Natural killer cell (primary cell): ENCODE measurements around the gene GSK3A. TPM values are rescaled to one million over a fixed set of nuclear protein-coding genes. Genes with fewer than 3 reads are reported as not detected.

Experiments used
- ATAC-seq, 3 donors: fragments of 150-1000 bp in 2 of 3; fragments of 200-7000 bp in 1 of 3; cut with Tn5 transposase; 1 replicate in 1 of 3; 2 replicates in 2 of 3; pipeline ENCODE4 v1.10.0; 2021; ENCODE audit warnings: mild to moderate bottlenecking in 2 of 3, moderate library complexity in 2 of 3
- DNase-seq, 2 donors: peaks; one replicate each; pipeline versions ENCODE4 v3.0.0 to v3.0.0-alpha.2; 2013 to 2021; ENCODE audit warnings: mixed read lengths in 1 of 2
- H3K27ac ChIP-seq: one replicate; pipeline ENCODE4 v1.5.1; 2013; ENCODE audit warnings: mild to moderate bottlenecking, low read length
- H3K27me3 ChIP-seq: one replicate; pipeline ENCODE4 v1.6.1; 2013; ENCODE audit warnings: low read length; ENCODE audit not compliant: control insufficient read depth, insufficient read depth
- H3K36me3 ChIP-seq: one replicate; pipeline ENCODE4 v1.6.1; 2013; ENCODE audit warnings: low read length; ENCODE audit not compliant: control insufficient read depth, insufficient read depth
- H3K4me1 ChIP-seq: one replicate; pipeline ENCODE4 v1.6.1; 2013; ENCODE audit warnings: low read length; ENCODE audit not compliant: control insufficient read depth, insufficient read depth
- H3K4me3 ChIP-seq: one replicate; pipeline ENCODE4 v1.5.1; 2013; ENCODE audit warnings: low read length
- H3K9me3 ChIP-seq: one replicate; pipeline ENCODE4 v1.6.1; 2013; ENCODE audit warnings: low read length; ENCODE audit not compliant: control insufficient read depth, insufficient read depth
- H3K27ac Mint-ChIP-seq, 2 donors: one replicate each; pipeline ENCODE4 v1.8.0; 2022; ENCODE audit warnings: mild to moderate bottlenecking in 2 of 2, mixed read lengths in 2 of 2, moderate library complexity in 1 of 2
- H3K27me3 Mint-ChIP-seq, 2 donors: one replicate each; pipeline ENCODE4 v1.8.0; 2022; ENCODE audit warnings: low read depth in 2 of 2, mixed read lengths in 2 of 2
- H3K36me3 Mint-ChIP-seq: one replicate; pipeline ENCODE4 v1.8.0; 2022; ENCODE audit warnings: mixed read lengths
- H3K4me1 Mint-ChIP-seq, 2 donors: one replicate each; pipeline ENCODE4 v1.8.0; 2022; ENCODE audit warnings: mixed read lengths in 2 of 2
- H3K4me3 Mint-ChIP-seq: one replicate; pipeline ENCODE4 v1.8.0; 2022; ENCODE audit warnings: mild to moderate bottlenecking, moderate library complexity, mixed read lengths
- H3K9me3 Mint-ChIP-seq, 2 donors: one replicate each; pipeline ENCODE4 v1.8.0; 2022; ENCODE audit warnings: mixed read lengths in 2 of 2
- CTCF ChIP-seq: fragments of 200-600 bp; IDR thresholded peaks from one replicate; pipeline ENCODE4 v1.8.0; 2022; ENCODE audit warnings: antibody characterized with exemption
- WGBS: methylation state at CpG from one replicate; pipeline ENCODE4 v1.1.7; 2013; ENCODE audit warnings: missing lambda C conversion rate; ENCODE audit not compliant: insufficient coverage; 5-methylcytosine and 5-hydroxymethylcytosine counted together
- intact Hi-C: fragments of 100-400 bp; cut with micrococcal nuclease; formaldehyde crosslinking; loops from one replicate; pipeline ENCODE4 v1.14.2; 2022
- total RNA-seq, 4 donors: library from RNA; stranded (reverse); fragments of 120-200 nt in 1 of 4; gene quantifications; one replicate each; pipeline versions ENCODE4 v1.2.3 to v1.2.4, GENCODE V29; 2013 to 2022

Gene GSK3A
- total RNA-seq, 3 donors from 2014 or later (not counting 1 experiment from before 2014, with no cell fraction given), result 42.5 to 52.1 (median 44.1) TPM

DNA sequence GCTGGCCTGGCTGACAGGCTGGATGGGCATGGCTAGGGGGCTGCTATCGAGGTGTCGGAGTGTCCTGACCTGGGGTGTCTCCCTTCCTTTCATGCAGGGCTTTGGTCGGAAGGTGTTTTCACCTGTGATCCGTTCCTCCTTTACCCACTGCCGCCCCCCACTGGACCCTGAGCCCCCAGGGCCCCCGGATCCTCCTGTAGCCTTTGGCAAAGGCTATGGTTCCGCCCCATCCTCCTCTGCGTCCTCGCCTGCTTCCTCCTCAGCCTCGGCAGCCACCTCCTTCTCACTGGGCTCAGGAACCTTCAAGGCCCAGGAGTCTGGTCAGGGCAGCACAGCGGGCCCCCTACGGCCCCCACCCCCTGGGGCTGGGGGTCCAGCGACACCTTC, 47.7 kb upstream of the GSK3A start:
- ATAC-seq (no peak), DNase-seq (no peak)
- no peaks in the 10 kb centered on the region for H3K27me3 Mint-ChIP-seq
- H3K36me3 Mint-ChIP-seq, result no peaks in the 10 kb centered on the region
- Histone ChIP-seq H3K36me3 (peaks cover 66% of the 10 kb centered on the region), H3K27ac (no peak overlapping the region), H3K4me1 (peaks cover 12% of the 10 kb centered on the region), H3K27me3 (no peaks in the 10 kb centered on the region), H3K9me3 (no peaks in the 10 kb centered on the region), H3K4me3 (no peak overlapping the region)
- no peak for TF ChIP-seq CTCF
- H3K27ac Mint-ChIP-seq, result no peak overlapping the region
- intact Hi-C loops, result no loop called here
- no peaks in the 10 kb centered on the region for H3K9me3 Mint-ChIP-seq
- WGBS, result 95% methylated on average over 13 of the region's 13 CpGs
- H3K4me3 Mint-ChIP-seq, result no peak overlapping the region
- H3K4me1 Mint-ChIP-seq, result peaks cover 7 to 22% of the 10 kb centered on the region in 2 donors

- no peaks in the 10 kb centered on the region for H3K36me3 Mint-ChIP-seq
- no peaks in the 10 kb centered on the region for H3K9me3 Mint-ChIP-seq
- no peaks in the 10 kb centered on the region for H3K27me3 Mint-ChIP-seq
- no peak overlapping the region for H3K27ac Mint-ChIP-seq
- no peak overlapping the region for H3K4me3 ChIP-seq
- H3K9me3 ChIP-seq, result no peaks in the 10 kb centered on the region
- H3K4me1 ChIP-seq, result peaks cover 18% of the 10 kb centered on the region
- no peak overlapping the region for H3K27ac ChIP-seq
- WGBS, result 99% methylated on average over 8 of the region's 8 CpGs
- H3K27me3 ChIP-seq, result no peaks in the 10 kb centered on the region
- H3K36me3 ChIP-seq, result peaks cover 66% of the 10 kb centered on the region
- TF ChIP-seq CTCF, result no peak
- peaks cover 12 to 27% of the 10 kb centered on the region in 2 donors for H3K4me1 Mint-ChIP-seq
- intact Hi-C loops, result no loop called here
- DNase-seq (no peak), ATAC-seq (no peak)
- no peak overlapping the region for H3K4me3 Mint-ChIP-seq
Observed at GRCh38 chr19:42289556-42290041, 47.2 kb upstream of the GSK3A start.

DNA sequence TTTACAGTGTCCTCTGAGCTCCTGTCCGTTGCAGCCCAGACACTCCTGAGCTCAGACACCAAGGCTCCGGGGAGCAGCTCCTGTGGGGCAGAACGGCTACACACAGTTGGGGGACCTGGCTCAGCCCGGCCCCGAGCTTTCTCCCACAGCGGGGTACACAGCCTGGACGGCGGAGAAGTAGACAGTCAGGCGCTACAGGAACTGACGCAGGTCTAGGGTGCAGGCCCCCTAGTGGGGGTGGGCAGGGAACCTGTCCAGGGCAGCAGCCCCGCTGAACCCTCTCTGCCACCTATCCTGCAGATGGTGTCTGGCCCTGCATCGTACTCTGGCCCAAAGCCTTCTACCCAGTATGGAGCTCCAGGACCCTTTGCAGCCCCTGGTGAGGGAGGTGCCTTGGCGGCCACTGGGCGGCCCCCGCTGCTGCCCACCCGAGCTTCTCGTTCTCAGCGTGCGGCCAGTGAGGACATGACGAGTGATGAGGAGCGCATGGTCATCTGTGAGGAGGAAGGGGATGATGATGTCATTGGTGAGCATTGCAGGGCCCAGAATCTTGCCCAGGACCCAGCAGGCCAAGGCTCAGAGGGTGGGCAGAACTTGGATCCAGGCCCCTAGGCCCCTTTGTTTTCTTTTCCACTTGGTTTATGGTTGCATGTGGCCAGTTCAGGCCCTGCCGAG, 46.6 kb upstream of the GSK3A start:
- Histone ChIP-seq H3K27ac (no peak overlapping the region), H3K4me3 (no peak overlapping the region), H3K27me3 (no peaks in the 10 kb centered on the region), H3K4me1 (peaks cover 19% of the 10 kb centered on the region), H3K36me3 (peaks cover 64% of the 10 kb centered on the region), H3K9me3 (no peaks in the 10 kb centered on the region)
- intact Hi-C loops, result no loop called here
- ATAC-seq (no peak), DNase-seq (no peak)
- H3K9me3 Mint-ChIP-seq, result no peaks in the 10 kb centered on the region
- H3K4me3 Mint-ChIP-seq, result no peak overlapping the region
- no peaks in the 10 kb centered on the region for H3K27me3 Mint-ChIP-seq
- WGBS, result 95% methylated on average over 22 of the region's 22 CpGs
- H3K27ac Mint-ChIP-seq, result no peak overlapping the region
- H3K4me1 Mint-ChIP-seq, result peaks cover 13 to 29% of the 10 kb centered on the region in 2 donors
- no peaks in the 10 kb centered on the region for H3K36me3 Mint-ChIP-seq
- no peak for TF ChIP-seq CTCF

DNA sequence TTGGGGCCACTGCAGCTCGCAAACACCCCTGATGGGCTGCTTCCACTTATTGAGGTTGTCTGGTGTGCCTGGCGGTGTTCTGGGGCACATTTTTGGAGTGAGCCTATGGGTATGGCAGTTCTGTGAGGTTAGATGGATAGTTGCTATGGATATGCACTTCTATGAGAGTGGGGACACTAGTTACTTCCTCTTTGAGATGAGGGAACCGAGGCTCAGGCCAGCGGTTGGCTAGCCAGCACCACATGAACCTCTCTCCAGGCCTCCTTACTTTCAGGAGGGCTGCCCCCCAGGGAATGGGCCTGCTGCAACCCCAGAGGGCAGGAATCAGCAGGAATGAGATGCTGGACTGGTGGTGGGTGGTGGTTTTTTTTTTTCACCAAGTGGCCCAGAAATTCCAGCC, 46.0 kb upstream of the GSK3A start:
- no peak overlapping the region for H3K4me3 Mint-ChIP-seq
- no peak overlapping the region for H3K27ac ChIP-seq
- H3K27me3 Mint-ChIP-seq, result no peaks in the 10 kb centered on the region
- no peak overlapping the region for H3K4me3 ChIP-seq
- H3K36me3 Mint-ChIP-seq, result no peaks in the 10 kb centered on the region
- ATAC-seq, result no peak
- H3K4me1 Mint-ChIP-seq, result peaks cover 13 to 29% of the 10 kb centered on the region in 2 donors
- H3K9me3 Mint-ChIP-seq, result no peaks in the 10 kb centered on the region
- H3K27ac Mint-ChIP-seq, result no peak overlapping the region
- no peaks in the 10 kb centered on the region for H3K27me3 ChIP-seq
- H3K36me3 ChIP-seq, result peaks cover 62% of the 10 kb centered on the region
- no peak for TF ChIP-seq CTCF
- no peak for DNase-seq
- no peaks in the 10 kb centered on the region for H3K9me3 ChIP-seq
- WGBS, result 81% methylated on average over 4 of the region's 4 CpGs
- H3K4me1 ChIP-seq, result peaks cover 19% of the 10 kb centered on the region
- intact Hi-C loops, result no loop called here
